Measurements from ENCODE around the gene NEK4. TPM values are rescaled to one million over a fixed set of nuclear protein-coding genes. Genes with fewer than 3 reads are reported as not detected.

The NEK4 gene
- total and polyA plus RNA-seq, 2 of the 13 experiments (the other 11 are each of a cell fraction or from before 2014, with no cell fraction given), result 16.5 to 38.0 TPM

DNA sequence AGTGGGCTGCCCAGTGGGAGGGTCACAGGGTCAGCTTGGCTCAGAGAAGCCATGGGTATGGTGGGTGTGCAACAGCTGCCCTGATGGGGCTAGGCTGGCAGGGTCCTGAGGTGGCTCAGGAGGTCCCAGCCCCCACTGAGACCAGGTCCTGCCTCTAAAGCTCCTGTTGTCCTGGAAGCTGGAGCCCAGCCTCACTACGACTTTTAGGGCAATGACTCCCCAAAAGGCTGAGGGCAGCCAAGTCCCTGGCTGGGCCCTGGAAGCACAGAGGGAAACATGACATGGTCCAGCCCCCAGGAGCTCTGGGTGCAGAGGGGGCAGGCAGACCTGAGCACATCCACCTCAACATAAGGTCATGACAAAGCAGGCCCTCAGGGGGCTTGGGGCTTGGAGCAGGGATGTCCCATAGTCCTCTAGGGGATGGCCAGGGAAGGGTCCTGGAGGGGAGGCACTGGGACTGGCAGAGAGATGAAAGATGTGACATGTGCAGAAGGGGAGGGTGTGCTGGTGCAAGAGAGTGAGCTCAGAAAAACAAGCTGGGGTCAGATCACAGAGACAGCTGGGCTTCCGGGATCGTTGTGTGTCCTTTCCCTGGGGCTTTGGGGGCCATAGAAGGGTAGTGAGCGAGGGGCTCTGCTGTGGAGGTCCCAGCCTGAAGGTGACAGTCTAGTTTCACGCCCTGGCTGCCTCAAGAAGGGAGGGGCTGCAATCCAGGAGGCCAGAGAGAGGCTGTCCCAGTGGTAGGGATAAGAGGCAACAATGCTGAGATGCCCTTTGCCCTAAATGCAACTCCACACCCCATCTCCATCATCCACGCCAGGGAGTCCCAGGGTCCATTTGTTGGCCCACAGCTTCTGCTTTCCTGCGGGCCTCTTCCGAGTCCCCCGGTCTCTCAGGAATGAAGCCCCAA is 23.2 kb upstream of the NEK4 start (continued):
- TF ChIP-seq ELF1 (CRISPR knock-in tag; IDR thresholded peaks at IDR 0.05) (peak; percentile 66), NRL (CRISPR knock-in tag; IDR thresholded peaks at IDR 0.05; ENCODE audit: borderline replicate concordance) (no peak), TBX2 (CRISPR knock-in tag; IDR thresholded peaks at IDR 0.05; ENCODE audit: borderline replicate concordance) (peak; percentile 17; the same call in 1 of the 2 replicates), ZFP36L2 (CRISPR knock-in tag; IDR thresholded peaks at IDR 0.05) (no peak), NBN (conservative IDR thresholded peaks at IDR 0.05) (no peak), ZNF335 (CRISPR knock-in tag; IDR thresholded peaks at IDR 0.05) (no peak), ZNF841 (CRISPR knock-in tag; IDR thresholded peaks at IDR 0.05; ENCODE audit: borderline replicate concordance) (no peak), RBFOX2 (IDR thresholded peaks at IDR 0.05; ENCODE audit: low read depth, low read length) (no peak; the same call in 1 of the 2 replicates), SALL2 (CRISPR knock-in tag; IDR thresholded peaks at IDR 0.05) (no peak), PHF21A (CRISPR knock-in tag; IDR thresholded peaks at IDR 0.05) (no peak)
- TF ChIP-seq, protein P1, sequence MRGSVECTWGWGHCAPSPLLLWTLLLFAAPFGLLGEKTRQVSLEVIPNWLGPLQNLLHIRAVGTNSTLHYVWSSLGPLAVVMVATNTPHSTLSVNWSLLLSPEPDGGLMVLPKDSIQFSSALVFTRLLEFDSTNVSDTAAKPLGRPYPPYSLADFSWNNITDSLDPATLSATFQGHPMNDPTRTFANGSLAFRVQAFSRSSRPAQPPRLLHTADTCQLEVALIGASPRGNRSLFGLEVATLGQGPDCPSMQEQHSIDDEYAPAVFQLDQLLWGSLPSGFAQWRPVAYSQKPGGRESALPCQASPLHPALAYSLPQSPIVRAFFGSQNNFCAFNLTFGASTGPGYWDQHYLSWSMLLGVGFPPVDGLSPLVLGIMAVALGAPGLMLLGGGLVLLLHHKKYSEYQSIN (CRISPR knock-in tag; IDR thresholded peaks at IDR 0.05; ENCODE audit: borderline replicate concordance), result no peak
- TF ChIP-seq, protein P2, sequence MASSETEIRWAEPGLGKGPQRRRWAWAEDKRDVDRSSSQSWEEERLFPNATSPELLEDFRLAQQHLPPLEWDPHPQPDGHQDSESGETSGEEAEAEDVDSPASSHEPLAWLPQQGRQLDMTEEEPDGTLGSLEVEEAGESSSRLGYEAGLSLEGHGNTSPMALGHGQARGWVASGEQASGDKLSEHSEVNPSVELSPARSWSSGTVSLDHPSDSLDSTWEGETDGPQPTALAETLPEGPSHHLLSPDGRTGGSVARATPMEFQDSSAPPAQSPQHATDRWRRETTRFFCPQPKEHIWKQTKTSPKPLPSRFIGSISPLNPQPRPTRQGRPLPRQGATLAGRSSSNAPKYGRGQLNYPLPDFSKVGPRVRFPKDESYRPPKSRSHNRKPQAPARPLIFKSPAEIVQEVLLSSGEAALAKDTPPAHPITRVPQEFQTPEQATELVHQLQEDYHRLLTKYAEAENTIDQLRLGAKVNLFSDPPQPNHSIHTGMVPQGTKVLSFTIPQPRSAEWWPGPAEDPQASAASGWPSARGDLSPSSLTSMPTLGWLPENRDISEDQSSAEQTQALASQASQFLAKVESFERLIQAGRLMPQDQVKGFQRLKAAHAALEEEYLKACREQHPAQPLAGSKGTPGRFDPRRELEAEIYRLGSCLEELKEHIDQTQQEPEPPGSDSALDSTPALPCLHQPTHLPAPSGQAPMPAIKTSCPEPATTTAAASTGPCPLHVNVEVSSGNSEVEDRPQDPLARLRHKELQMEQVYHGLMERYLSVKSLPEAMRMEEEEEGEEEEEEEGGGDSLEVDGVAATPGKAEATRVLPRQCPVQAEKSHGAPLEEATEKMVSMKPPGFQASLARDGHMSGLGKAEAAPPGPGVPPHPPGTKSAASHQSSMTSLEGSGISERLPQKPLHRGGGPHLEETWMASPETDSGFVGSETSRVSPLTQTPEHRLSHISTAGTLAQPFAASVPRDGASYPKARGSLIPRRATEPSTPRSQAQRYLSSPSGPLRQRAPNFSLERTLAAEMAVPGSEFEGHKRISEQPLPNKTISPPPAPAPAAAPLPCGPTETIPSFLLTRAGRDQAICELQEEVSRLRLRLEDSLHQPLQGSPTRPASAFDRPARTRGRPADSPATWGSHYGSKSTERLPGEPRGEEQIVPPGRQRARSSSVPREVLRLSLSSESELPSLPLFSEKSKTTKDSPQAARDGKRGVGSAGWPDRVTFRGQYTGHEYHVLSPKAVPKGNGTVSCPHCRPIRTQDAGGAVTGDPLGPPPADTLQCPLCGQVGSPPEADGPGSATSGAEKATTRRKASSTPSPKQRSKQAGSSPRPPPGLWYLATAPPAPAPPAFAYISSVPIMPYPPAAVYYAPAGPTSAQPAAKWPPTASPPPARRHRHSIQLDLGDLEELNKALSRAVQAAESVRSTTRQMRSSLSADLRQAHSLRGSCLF (CRISPR knock-in tag; IDR thresholded peaks at IDR 0.05; ENCODE audit: borderline replicate concordance), result no peak
- TF ChIP-seq, protein P3, sequence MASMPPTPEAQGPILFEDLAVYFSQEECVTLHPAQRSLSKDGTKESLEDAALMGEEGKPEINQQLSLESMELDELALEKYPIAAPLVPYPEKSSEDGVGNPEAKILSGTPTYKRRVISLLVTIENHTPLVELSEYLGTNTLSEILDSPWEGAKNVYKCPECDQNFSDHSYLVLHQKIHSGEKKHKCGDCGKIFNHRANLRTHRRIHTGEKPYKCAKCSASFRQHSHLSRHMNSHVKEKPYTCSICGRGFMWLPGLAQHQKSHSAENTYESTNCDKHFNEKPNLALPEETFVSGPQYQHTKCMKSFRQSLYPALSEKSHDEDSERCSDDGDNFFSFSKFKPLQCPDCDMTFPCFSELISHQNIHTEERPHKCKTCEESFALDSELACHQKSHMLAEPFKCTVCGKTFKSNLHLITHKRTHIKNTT (CRISPR knock-in tag; IDR thresholded peaks at IDR 0.05), result no peak
- TF ChIP-seq, protein P4, sequence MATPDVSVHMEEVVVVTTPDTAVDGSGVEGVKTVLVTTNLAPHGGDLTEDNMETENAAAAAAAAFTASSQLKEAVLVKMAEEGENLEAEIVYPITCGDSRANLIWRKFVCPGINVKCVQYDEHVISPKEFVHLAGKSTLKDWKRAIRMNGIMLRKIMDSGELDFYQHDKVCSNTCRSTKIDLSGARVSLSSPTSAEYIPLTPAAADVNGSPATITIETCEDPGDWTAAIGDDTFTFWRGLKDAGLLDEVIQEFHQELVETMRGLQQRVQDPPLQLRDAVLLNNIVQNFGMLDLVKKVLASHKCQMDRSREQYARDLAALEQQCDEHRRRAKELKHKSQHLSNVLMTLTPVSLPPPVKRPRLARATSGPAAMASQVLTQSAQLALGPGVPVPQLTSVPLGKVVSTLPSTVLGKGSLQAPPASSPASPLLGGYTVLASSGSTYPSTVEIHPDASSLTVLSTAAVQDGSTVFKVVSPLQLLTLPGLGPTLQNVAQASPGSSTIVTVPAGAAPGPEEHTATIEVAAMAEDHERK (CRISPR knock-in tag; IDR thresholded peaks at IDR 0.05; ENCODE audit: low read depth), result no peak
- TF ChIP-seq, protein P5, sequence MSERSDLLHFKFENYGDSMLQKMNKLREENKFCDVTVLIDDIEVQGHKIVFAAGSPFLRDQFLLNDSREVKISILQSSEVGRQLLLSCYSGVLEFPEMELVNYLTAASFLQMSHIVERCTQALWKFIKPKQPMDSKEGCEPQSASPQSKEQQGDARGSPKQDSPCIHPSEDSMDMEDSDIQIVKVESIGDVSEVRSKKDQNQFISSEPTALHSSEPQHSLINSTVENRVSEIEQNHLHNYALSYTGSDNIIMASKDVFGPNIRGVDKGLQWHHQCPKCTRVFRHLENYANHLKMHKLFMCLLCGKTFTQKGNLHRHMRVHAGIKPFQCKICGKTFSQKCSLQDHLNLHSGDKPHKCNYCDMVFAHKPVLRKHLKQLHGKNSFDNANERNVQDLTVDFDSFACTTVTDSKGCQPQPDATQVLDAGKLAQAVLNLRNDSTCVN (CRISPR knock-in tag; IDR thresholded peaks at IDR 0.05; ENCODE audit: borderline replicate concordance), result 0 out of 2 replicates have a peak, but pooled peaks have one; percentile 7

All from HepG2 (cell line).